T-helper 2 cell treated with Interferon-gamma antibody and Interleukin-4, amounts not matched to agents 5 μg/mL and 100 μg/mL, for 36 hours (primary cell): ENCODE data around the gene ATP4A.

Experiments used
- DNase-seq: peaks from one replicate; pipeline ENCODE4 v3.0.0; 2021; ENCODE audit warnings: low spot score
- H3K27ac Mint-ChIP-seq: one replicate; pipeline ENCODE4 v1.8.0; 2021; ENCODE audit warnings: mild to moderate bottlenecking, mixed read lengths
- H3K27me3 Mint-ChIP-seq: one replicate; pipeline ENCODE4 v1.8.0; 2021; ENCODE audit warnings: low read depth, mixed read lengths
- H3K36me3 Mint-ChIP-seq: one replicate; pipeline ENCODE4 v1.8.0; 2021; ENCODE audit warnings: low read depth, mixed read lengths
- H3K4me1 Mint-ChIP-seq: one replicate; pipeline ENCODE4 v1.8.0; 2021; ENCODE audit warnings: low read depth, mixed read lengths
- H3K4me3 Mint-ChIP-seq: one replicate; pipeline ENCODE4 v1.8.0; 2022; ENCODE audit warnings: mild to moderate bottlenecking, moderate library complexity, mixed read lengths
- H3K9me3 Mint-ChIP-seq: one replicate; pipeline ENCODE4 v1.8.0; 2021; ENCODE audit warnings: mixed read lengths

ATP4A gene

GRCh38 chr19:35587321-35587720 is 23.9 kb upstream of the ATP4A start:
- H3K4me3 Mint-ChIP-seq, result no peak overlapping the region
- no peak for DNase-seq
- H3K27ac Mint-ChIP-seq, result no peak overlapping the region

GRCh38 chr19:35585848-35586247 is 22.4 kb upstream of the ATP4A start, which contains the start of gene PMIS2:
TSS of gene PMIS2 (plus strand) at chr19:35586173. CDS start at chr19:35586260, 87 bp downstream.
- no peak for DNase-seq
- Mint-ChIP-seq H3K36me3 (no peaks in the 10 kb centered on the region), H3K27ac (no peak within 1 kb of the TSS), H3K4me1 (no peaks in the 10 kb centered on the region), H3K4me3 (no peak within 1 kb of the TSS), H3K27me3 (peaks cover 9% of the 10 kb centered on the region), H3K9me3 (no peaks in the 10 kb centered on the region)

More at GRCh38 chr19:35587321-35587720, 23.9 kb upstream of the ATP4A start:
- H3K36me3 Mint-ChIP-seq, result no peaks in the 10 kb centered on the region
- peaks cover 9% of the 10 kb centered on the region for H3K27me3 Mint-ChIP-seq
- H3K4me1 Mint-ChIP-seq, result peaks cover under 1% of the 10 kb centered on the region
- no peaks in the 10 kb centered on the region for H3K9me3 Mint-ChIP-seq

GRCh38 chr19:35582760-35583159 is 19.3 kb upstream of the ATP4A start:
- Mint-ChIP-seq H3K9me3 (peaks cover 2% of the 10 kb centered on the region), H3K36me3 (no peaks in the 10 kb centered on the region), H3K4me3 (no peak overlapping the region), H3K4me1 (no peaks in the 10 kb centered on the region), H3K27ac (no peak overlapping the region), H3K27me3 (peaks cover 9% of the 10 kb centered on the region)
- no peak for DNase-seq

GRCh38 chr19:35578707-35579106 is 15.2 kb upstream of the ATP4A start:
- H3K36me3 Mint-ChIP-seq, result peaks cover 4% of the 10 kb centered on the region
- no peak overlapping the region for H3K4me3 Mint-ChIP-seq
- H3K4me1 Mint-ChIP-seq, result no peaks in the 10 kb centered on the region
- DNase-seq, result no peak
- peaks cover 3% of the 10 kb centered on the region for H3K27me3 Mint-ChIP-seq
- peaks cover 30% of the 10 kb centered on the region for H3K9me3 Mint-ChIP-seq
- H3K27ac Mint-ChIP-seq, result no peak overlapping the region

GRCh38 chr19:35577918-35578317 is 14.5 kb upstream of the ATP4A start:
- Mint-ChIP-seq H3K27me3 (no peaks in the 10 kb centered on the region), H3K27ac (no peak overlapping the region), H3K4me3 (no peak overlapping the region), H3K9me3 (peaks cover 30% of the 10 kb centered on the region), H3K36me3 (peaks cover 4% of the 10 kb centered on the region), H3K4me1 (no peaks in the 10 kb centered on the region)
- DNase-seq, result no peak

GRCh38 chr19:35571406-35571965 is 8.0 kb upstream of the ATP4A start:
- DNase-seq, result no peak
- no peak overlapping the region for H3K4me3 Mint-ChIP-seq
- H3K27me3 Mint-ChIP-seq, result peaks cover 7% of the 10 kb centered on the region
- H3K4me1 Mint-ChIP-seq, result peaks cover 2% of the 10 kb centered on the region
- H3K27ac Mint-ChIP-seq, result no peak overlapping the region
- H3K36me3 Mint-ChIP-seq, result peaks cover 4% of the 10 kb centered on the region
- peaks cover 19% of the 10 kb centered on the region for H3K9me3 Mint-ChIP-seq

GRCh38 chr19:35569281-35569781 is 5.9 kb upstream of the ATP4A start:
- Mint-ChIP-seq H3K27ac (no peak overlapping the region), H3K36me3 (no peaks in the 10 kb centered on the region), H3K9me3 (no peaks in the 10 kb centered on the region), H3K4me3 (no peak overlapping the region), H3K27me3 (peaks cover 7% of the 10 kb centered on the region), H3K4me1 (peaks cover 2% of the 10 kb centered on the region)
- DNase-seq, result no peak

- Mint-ChIP-seq H3K4me1 (peaks cover 2% of the 10 kb centered on the region), H3K27me3 (peaks cover 5% of the 10 kb centered on the region), H3K36me3 (no peaks in the 10 kb centered on the region), H3K27ac (no peak overlapping the region), H3K9me3 (no peaks in the 10 kb centered on the region), H3K4me3 (no peak overlapping the region)
- no peak for DNase-seq
Measured at GRCh38 chr19:35566738-35567137, 3.3 kb upstream of the ATP4A start.

GRCh38 chr19:35565016-35565856 is 1.8 kb upstream of the ATP4A start:
- peaks cover 4% of the 10 kb centered on the region for H3K27me3 Mint-ChIP-seq
- H3K4me3 Mint-ChIP-seq, result no peak overlapping the region
- no peak overlapping the region for H3K27ac Mint-ChIP-seq
- H3K4me1 Mint-ChIP-seq, result no peaks in the 10 kb centered on the region
- no peaks in the 10 kb centered on the region for H3K9me3 Mint-ChIP-seq
- H3K36me3 Mint-ChIP-seq, result no peaks in the 10 kb centered on the region
- no peak for DNase-seq

- Mint-ChIP-seq H3K36me3 (no peaks in the 10 kb centered on the region), H3K9me3 (no peaks in the 10 kb centered on the region), H3K27ac (no peak overlapping the region), H3K27me3 (peaks cover 18% of the 10 kb centered on the region), H3K4me3 (no peak overlapping the region), H3K4me1 (peaks cover 1% of the 10 kb centered on the region)
- DNase-seq, result no peak
Measured at GRCh38 chr19:35562776-35563175, 682 bp downstream of the ATP4A start.

GRCh38 chr19:35562336-35562735 is 1.1 kb downstream of the ATP4A start:
- Mint-ChIP-seq H3K36me3 (no peaks in the 10 kb centered on the region), H3K9me3 (no peaks in the 10 kb centered on the region), H3K4me3 (no peak overlapping the region), H3K4me1 (peaks cover 2% of the 10 kb centered on the region), H3K27me3 (peaks cover 19% of the 10 kb centered on the region), H3K27ac (no peak overlapping the region)
- DNase-seq, result no peak

- Mint-ChIP-seq H3K27me3 (peaks cover 23% of the 10 kb centered on the region), H3K9me3 (no peaks in the 10 kb centered on the region), H3K27ac (no peak overlapping the region), H3K4me1 (peaks cover 4% of the 10 kb centered on the region), H3K4me3 (no peak overlapping the region), H3K36me3 (no peaks in the 10 kb centered on the region)
- DNase-seq, result no peak
Measured at GRCh38 chr19:35561436-35561835, 2.0 kb downstream of the ATP4A start.

GRCh38 chr19:35560677-35561076 is 2.8 kb downstream of the ATP4A start:
- Mint-ChIP-seq H3K36me3 (no peaks in the 10 kb centered on the region), H3K4me3 (no peak overlapping the region), H3K27ac (no peak overlapping the region), H3K4me1 (peaks cover 4% of the 10 kb centered on the region), H3K9me3 (no peaks in the 10 kb centered on the region), H3K27me3 (peaks cover 23% of the 10 kb centered on the region)
- no peak for DNase-seq

GRCh38 chr19:35560271-35560670 is 3.2 kb downstream of the ATP4A start:
- H3K27me3 Mint-ChIP-seq, result peaks cover 23% of the 10 kb centered on the region
- no peaks in the 10 kb centered on the region for H3K36me3 Mint-ChIP-seq
- no peak overlapping the region for H3K4me3 Mint-ChIP-seq
- no peak overlapping the region for H3K27ac Mint-ChIP-seq
- DNase-seq, result no peak
- peaks cover 4% of the 10 kb centered on the region for H3K4me1 Mint-ChIP-seq
- H3K9me3 Mint-ChIP-seq, result no peaks in the 10 kb centered on the region
